IMR-90 (cell line): ENCODE results near the gene RFTN1. TPM values are rescaled to one million over a fixed set of nuclear protein-coding genes. Genes with fewer than 3 reads are reported as not detected.

Experiments
- ATAC-seq: fragments of 200-7000 bp; cut with Tn5 transposase; 2 replicates; pipeline ENCODE4 v1.9.1; 2020; ENCODE audit warnings: low read depth, mild to moderate bottlenecking, moderate library complexity
- BruUV-seq: library from RNA; stranded (reverse); fragments of 400-500 nt; replicated peaks from 2 replicates; lab custom pipeline; 2021; lab: Mats Ljungman, UMichigan
- CTCF ChIA-PET: fragments of 300-600 bp; formaldehyde crosslinking; extraction: SDS; loops from one replicate; lab custom pipeline; 2021; ENCODE audit warnings: antibody characterized with exemption; lab: Yijun Ruan, JAX
- POLR2A ChIA-PET: fragments of 300-600 bp; sonication (Branson Sonifier 250); formaldehyde crosslinking; loops from one replicate; lab custom pipeline; 2022; ENCODE audit warnings: antibody characterized with exemption; ENCODE audit not compliant: unreplicated experiment; lab: Charles Lee
- DNase-seq: peaks from one replicate; pipeline ENCODE4 v3.0.0; 2013
- H2AFZ ChIP-seq: replicated peaks from 2 replicates; pipeline ENCODE3; 2013; ENCODE audit warnings: low read length, mild to moderate bottlenecking; ENCODE audit not compliant: poor library complexity
- H2AK5ac ChIP-seq: 2 replicates; pipeline ENCODE4 v1.6.1; 2013; ENCODE audit warnings: low read depth, low read length, inconsistent platforms
- H2AK9ac ChIP-seq: replicated peaks from 2 replicates; pipeline ENCODE3; 2013; ENCODE audit warnings: mild to moderate bottlenecking, low read depth, low read length, moderate library complexity; ENCODE audit not compliant: poor library complexity
- H2BK120ac ChIP-seq: 2 replicates; pipeline ENCODE4 v1.6.1; 2013; ENCODE audit warnings: low read depth, low read length, inconsistent platforms
- H2BK15ac ChIP-seq: 3 replicates; pipeline ENCODE4 v1.6.1; 2013; ENCODE audit warnings: low read depth, low read length, inconsistent platforms
- H2BK20ac ChIP-seq: 2 replicates; pipeline ENCODE4 v1.6.1; 2013; ENCODE audit warnings: low read depth, mild to moderate bottlenecking, inconsistent platforms, low read length, moderate library complexity
- H2BK5ac ChIP-seq: 2 replicates; pipeline ENCODE4 v1.6.1; 2013; ENCODE audit warnings: mild to moderate bottlenecking, low read depth, low read length, inconsistent platforms; ENCODE audit not compliant: poor library complexity, severe bottlenecking
- H3K14ac ChIP-seq: replicated peaks from 2 replicates; pipeline ENCODE4 v1.6.1; 2013; ENCODE audit warnings: low read depth, low read length, inconsistent platforms
- H3K18ac ChIP-seq: 2 replicates; pipeline ENCODE4 v1.6.1; 2013; ENCODE audit warnings: low read depth, low read length, control low read depth
- H3K23ac ChIP-seq: 2 replicates; pipeline ENCODE4 v1.6.1; 2013; ENCODE audit warnings: low read depth, low read length, inconsistent platforms
- H3K27ac ChIP-seq: 2 replicates; pipeline ENCODE4 v1.5.1; 2013; ENCODE audit warnings: mild to moderate bottlenecking, control low read depth, low read length; ENCODE audit not compliant: insufficient read depth
- H3K27me3 ChIP-seq: 2 replicates; pipeline ENCODE4 v1.6.1; 2013; ENCODE audit warnings: low read length; ENCODE audit not compliant: control insufficient read depth, insufficient read depth
- H3K36me3 ChIP-seq: 2 replicates; pipeline ENCODE4 v1.6.1; 2013; ENCODE audit warnings: low read length, mixed read lengths; ENCODE audit not compliant: control insufficient read depth, insufficient read depth
- H3K4ac ChIP-seq: 2 replicates; pipeline ENCODE4 v1.6.1; 2013; ENCODE audit warnings: low read depth, low read length, inconsistent platforms
- H3K4me1 ChIP-seq: 2 replicates; pipeline ENCODE4 v1.6.1; 2013; ENCODE audit warnings: low read length, mixed read lengths; ENCODE audit not compliant: control insufficient read depth, insufficient read depth
- H3K4me2 ChIP-seq: 2 replicates; pipeline ENCODE4 v1.6.1; 2013; ENCODE audit warnings: low read depth, mild to moderate bottlenecking, control low read depth, low read length, moderate library complexity
- H3K4me3 ChIP-seq: 2 replicates; pipeline ENCODE4 v1.5.1; 2013; ENCODE audit warnings: low read depth, mild to moderate bottlenecking, control low read depth, low read length, moderate library complexity; ENCODE audit not compliant: insufficient read depth
- H3K56ac ChIP-seq: 2 replicates; pipeline ENCODE4 v1.6.1; 2013; ENCODE audit warnings: low read length, inconsistent platforms; ENCODE audit not compliant: insufficient read depth; ENCODE audit errors: extremely low read depth
- H3K79me1 ChIP-seq, 2 experiments: 2 replicates each; pipeline ENCODE4 v1.6.1; 2013; ENCODE audit warnings: low read length in 2 of 2, inconsistent platforms in 1 of 2, low read depth in 1 of 2
- H3K9ac ChIP-seq: 2 replicates; pipeline ENCODE4 v1.6.1; 2013; ENCODE audit warnings: low read depth, low read length, control low read depth
- H3K9me1 ChIP-seq: 2 replicates; pipeline ENCODE4 v1.6.1; 2013; ENCODE audit warnings: low read length, inconsistent platforms; ENCODE audit not compliant: insufficient read depth
- H3K9me3 ChIP-seq: 2 replicates; pipeline ENCODE4 v1.6.1; 2013; ENCODE audit warnings: low read length; ENCODE audit not compliant: control insufficient read depth, insufficient read depth
- H4K20me1 ChIP-seq: 2 replicates; pipeline ENCODE4 v1.6.1; 2013; ENCODE audit warnings: low read length, inconsistent platforms; ENCODE audit not compliant: insufficient read depth
- H4K5ac ChIP-seq: 2 replicates; pipeline ENCODE4 v1.6.1; 2013; ENCODE audit warnings: mild to moderate bottlenecking, low read depth, low read length, control low read depth
- H4K8ac ChIP-seq, 2 experiments: 2 replicates each; pipeline ENCODE4 v1.6.1; 2013; ENCODE audit warnings: low read depth in 2 of 2, low read length in 2 of 2, control low read depth in 1 of 2, inconsistent platforms in 1 of 2
- H4K91ac ChIP-seq: 2 replicates; pipeline ENCODE4 v1.6.1; 2013; ENCODE audit warnings: low read depth, low read length, inconsistent platforms; ENCODE audit not compliant: insufficient read depth
- BHLHE40 ChIP-seq: fragments of 150-350 bp; IDR thresholded peaks from 2 replicates; pipeline ENCODE4 v1.6.1; 2016; ENCODE audit warnings: mild to moderate bottlenecking, low read depth, low read length
- CHD1 ChIP-seq: IDR thresholded peaks from 2 replicates; pipeline ENCODE4 v1.6.1; 2012; ENCODE audit warnings: low read depth, low read length, improper control_type of control experiment
- MAFK ChIP-seq: IDR thresholded peaks from 2 replicates; pipeline ENCODE4 v1.6.1; 2012; ENCODE audit warnings: low read depth, low read length, improper control_type of control experiment
- NFE2L2 ChIP-seq: fragments of 150-350 bp; IDR thresholded peaks from 2 replicates; pipeline ENCODE4 v1.6.1; 2016; ENCODE audit warnings: low read depth, mild to moderate bottlenecking, low read length
- POLR2A ChIP-seq: IDR thresholded peaks from 2 replicates; pipeline ENCODE4 v1.6.1; 2012; ENCODE audit warnings: mild to moderate bottlenecking, low read depth, low read length
- RFX5 ChIP-seq: IDR thresholded peaks from 2 replicates; pipeline ENCODE4 v1.8.0; 2012; ENCODE audit warnings: low read depth, mild to moderate bottlenecking, low read length, moderate library complexity
- SMC3 ChIP-seq: fragments of 150-350 bp; IDR thresholded peaks from 2 replicates; pipeline ENCODE4 v1.6.1; 2016; ENCODE audit warnings: low read depth, mild to moderate bottlenecking, antibody characterized with exemption, low read length, moderate library complexity
- WGBS, 2 experiments: methylation state at CpG; one replicate each; pipeline versions ENCODE4 v1.1.5 to v1.1.7; 2013; ENCODE audit warnings: missing lambda C conversion rate in 2 of 2; ENCODE audit not compliant: insufficient read length in 1 of 2; ENCODE audit errors: extremely low coverage in 2 of 2; 5-methylcytosine and 5-hydroxymethylcytosine counted together
- dilution Hi-C: fragments of 300-500 bp; cut with HindIII; formaldehyde crosslinking; loops from one replicate; pipeline ENCODE4 v1.14.3; 2018; ENCODE audit warnings: low sequenced_read_pairs; ENCODE audit not compliant: unreplicated experiment
- in situ Hi-C: fragments of 300-500 bp; cut with MboI; formaldehyde crosslinking; loops from 3 replicates; pipeline ENCODE4 v1.14.3; 2019; ENCODE audit warnings: low sequenced_read_pairs, inconsistent platforms, mixed read lengths
- intact Hi-C: fragments of 100-400 bp; cut with micrococcal nuclease; formaldehyde crosslinking; loops from 2 replicates; pipeline ENCODE4 v1.10.0; 2022
- polyA plus RNA-seq, 3 experiments: library from polyadenylated mRNA; depleted of rRNA; stranded (reverse); fragments of >200 nt; gene quantifications; 2 replicates each; pipeline ENCODE4 v1.2.3, GENCODE V29; 2012; ENCODE audit warnings: low replicate concordance in 1 of 3
- total RNA-seq: library from RNA; depleted of rRNA; stranded (reverse); fragments of >200 nt; gene quantifications from 2 replicates; pipeline ENCODE4 v1.2.3, GENCODE V29; 2012
- TF ChIP-seq, protein P1 (sequence below): fragments of 150-350 bp; IDR thresholded peaks from 2 replicates; pipeline ENCODE4 v1.6.1; 2016; ENCODE audit warnings: low read depth, mild to moderate bottlenecking, low read length, moderate library complexity, borderline replicate concordance
- TF ChIP-seq, protein P2 (sequence below): fragments of 150-350 bp; IDR thresholded peaks from 2 replicates; pipeline ENCODE4 v1.6.1; 2017; ENCODE audit warnings: mild to moderate bottlenecking, antibody characterized with exemption, low read length, low read depth
- TF ChIP-seq, protein P3 (sequence below): conservative IDR thresholded peaks from 2 replicates; pipeline ENCODE4 v1.5.1; 2012; ENCODE audit warnings: mild to moderate bottlenecking, low read depth, low read length, improper control_type of control experiment

RFTN1 gene
- total and polyA plus RNA-seq, 2 of the 4 experiments (the other 2 are of a cell fraction), result 45.0 to 52.0 TPM

DNA sequence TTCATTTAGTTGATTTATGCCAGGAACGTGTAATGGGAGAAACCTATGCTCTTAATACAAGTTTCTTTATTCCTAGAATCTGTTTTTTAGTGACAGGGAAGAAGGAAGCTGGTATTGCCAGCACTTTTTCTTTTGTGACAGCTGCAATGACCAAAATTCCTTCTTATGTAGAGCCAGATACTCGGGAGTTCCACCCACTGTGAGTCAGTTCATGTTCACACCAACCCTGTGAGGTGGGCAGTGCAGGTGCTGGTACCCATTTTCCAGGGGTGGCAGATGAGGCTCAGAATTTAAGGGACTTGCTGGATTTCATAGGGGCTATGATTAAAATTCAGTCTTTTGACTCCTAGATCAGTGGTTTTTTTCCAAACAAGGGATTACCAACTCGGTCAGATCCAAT is 213.8 kb downstream of the RFTN1 start:
- Histone ChIP-seq H2AK9ac (no peak overlapping the region), H3K27ac (no peak overlapping the region), H2BK120ac (no peak overlapping the region), H3K56ac (no peak overlapping the region), H3K9me1 (no peaks in the 10 kb centered on the region; the same call in 1 of the 2 replicates), H3K18ac (no peak overlapping the region), H3K4me1 (peaks cover 2% of the 10 kb centered on the region; the same call in 1 of the 2 replicates), H3K4ac (no peak overlapping the region), H4K91ac (no peak overlapping the region), H2BK5ac (no peak overlapping the region), H3K27me3 (no peaks in the 10 kb centered on the region), H2BK15ac (no peak overlapping the region), H2AK5ac (no peak overlapping the region), H3K4me2 (no peak overlapping the region), H3K9me3 (no peaks in the 10 kb centered on the region), H3K36me3 (peaks cover 6% of the 10 kb centered on the region; the same call in 1 of the 2 replicates), H4K8ac (no peak overlapping the region), H3K14ac (no peak overlapping the region), H4K20me1 (no peaks in the 10 kb centered on the region), H3K79me1 (no peaks in the 10 kb centered on the region), H3K9ac (no peak overlapping the region), H3K23ac (no peak overlapping the region), H2BK20ac (no peak overlapping the region), H2AFZ (no peak overlapping the region), H3K4me3 (no peak overlapping the region), H4K5ac (no peak overlapping the region)
- TF ChIP-seq NFE2L2 (no peak), BHLHE40 (no peak), MAFK (no peak), POLR2A (no peak), SMC3 (no peak), CHD1 (no peak), RFX5 (no peak)
- TF ChIP-seq, protein P1, sequence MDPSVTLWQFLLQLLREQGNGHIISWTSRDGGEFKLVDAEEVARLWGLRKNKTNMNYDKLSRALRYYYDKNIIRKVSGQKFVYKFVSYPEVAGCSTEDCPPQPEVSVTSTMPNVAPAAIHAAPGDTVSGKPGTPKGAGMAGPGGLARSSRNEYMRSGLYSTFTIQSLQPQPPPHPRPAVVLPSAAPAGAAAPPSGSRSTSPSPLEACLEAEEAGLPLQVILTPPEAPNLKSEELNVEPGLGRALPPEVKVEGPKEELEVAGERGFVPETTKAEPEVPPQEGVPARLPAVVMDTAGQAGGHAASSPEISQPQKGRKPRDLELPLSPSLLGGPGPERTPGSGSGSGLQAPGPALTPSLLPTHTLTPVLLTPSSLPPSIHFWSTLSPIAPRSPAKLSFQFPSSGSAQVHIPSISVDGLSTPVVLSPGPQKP, result no peak
- TF ChIP-seq, protein P2, sequence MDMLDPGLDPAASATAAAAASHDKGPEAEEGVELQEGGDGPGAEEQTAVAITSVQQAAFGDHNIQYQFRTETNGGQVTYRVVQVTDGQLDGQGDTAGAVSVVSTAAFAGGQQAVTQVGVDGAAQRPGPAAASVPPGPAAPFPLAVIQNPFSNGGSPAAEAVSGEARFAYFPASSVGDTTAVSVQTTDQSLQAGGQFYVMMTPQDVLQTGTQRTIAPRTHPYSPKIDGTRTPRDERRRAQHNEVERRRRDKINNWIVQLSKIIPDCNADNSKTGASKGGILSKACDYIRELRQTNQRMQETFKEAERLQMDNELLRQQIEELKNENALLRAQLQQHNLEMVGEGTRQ, result no peak
- TF ChIP-seq, protein P3, sequence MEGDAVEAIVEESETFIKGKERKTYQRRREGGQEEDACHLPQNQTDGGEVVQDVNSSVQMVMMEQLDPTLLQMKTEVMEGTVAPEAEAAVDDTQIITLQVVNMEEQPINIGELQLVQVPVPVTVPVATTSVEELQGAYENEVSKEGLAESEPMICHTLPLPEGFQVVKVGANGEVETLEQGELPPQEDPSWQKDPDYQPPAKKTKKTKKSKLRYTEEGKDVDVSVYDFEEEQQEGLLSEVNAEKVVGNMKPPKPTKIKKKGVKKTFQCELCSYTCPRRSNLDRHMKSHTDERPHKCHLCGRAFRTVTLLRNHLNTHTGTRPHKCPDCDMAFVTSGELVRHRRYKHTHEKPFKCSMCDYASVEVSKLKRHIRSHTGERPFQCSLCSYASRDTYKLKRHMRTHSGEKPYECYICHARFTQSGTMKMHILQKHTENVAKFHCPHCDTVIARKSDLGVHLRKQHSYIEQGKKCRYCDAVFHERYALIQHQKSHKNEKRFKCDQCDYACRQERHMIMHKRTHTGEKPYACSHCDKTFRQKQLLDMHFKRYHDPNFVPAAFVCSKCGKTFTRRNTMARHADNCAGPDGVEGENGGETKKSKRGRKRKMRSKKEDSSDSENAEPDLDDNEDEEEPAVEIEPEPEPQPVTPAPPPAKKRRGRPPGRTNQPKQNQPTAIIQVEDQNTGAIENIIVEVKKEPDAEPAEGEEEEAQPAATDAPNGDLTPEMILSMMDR, result no peak
- POLR2A ChIA-PET, result no interaction called here
- no CpG with 5 or more reads among the region's 3 CpGs for WGBS, 2 experiments
- in situ Hi-C loops (loop anchor here (25.0 kb wide), 3 partner anchors 588 to 938 kb away; partner anchors contain the start of gene PLCL2), dilution Hi-C loops (loop anchor here (25.0 kb wide), 1 partner anchor 238 kb away; no protein-coding TSS in a partner anchor), intact Hi-C loops (no loop called here)
- ATAC-seq (no peak), DNase-seq (no peak)
- BruUV-seq, result no TSS peak
- CTCF ChIA-PET, result interaction anchor here (0.6 kb wide), 1 partner anchor 116 kb away, joined by 3 read pairs; no protein-coding TSS in a partner anchor
